ENCODE data around the gene TEAD2. TPM values are rescaled to one million over a fixed set of nuclear protein-coding genes. Genes with fewer than 3 reads are reported as not detected.
A peak's percentile ranks its signal among the peaks of the same experiment; 100 is the strongest.
"Not testable (repeated sequence)": the region's sequence is repeated elsewhere in the genome, so short reads cannot be mapped to it uniquely, and the experiment has no call there.

TEAD2 gene
- total RNA-seq, 2 experiments from 2014 or later: not detected

- no peaks in the 10 kb centered on the region for H3K9me3 Mint-ChIP-seq
- H3K27ac Mint-ChIP-seq: peak overlapping the region; percentile 20
Measured at GRCh38 chr19:49391581-49392399, 29.6 kb upstream of the TEAD2 start.

GRCh38 chr19:49390929-49391359 is 28.7 kb upstream of the TEAD2 start:
- Mint-ChIP-seq H3K4me1 (peaks cover 16% of the 10 kb centered on the region), H3K9me3 (no peaks in the 10 kb centered on the region), H3K27me3 (peaks cover 7% of the 10 kb centered on the region), H3K27ac (no peak overlapping the region), H3K4me3 (no peak overlapping the region), H3K36me3 (no peaks in the 10 kb centered on the region)
- no peak for DNase-seq

More at GRCh38 chr19:49391581-49392399, 29.6 kb upstream of the TEAD2 start:
- peaks cover 7% of the 10 kb centered on the region for H3K27me3 Mint-ChIP-seq
- peaks cover 16% of the 10 kb centered on the region for H3K4me1 Mint-ChIP-seq
- DNase-seq: peak; percentile 78
- no peak overlapping the region for H3K4me3 Mint-ChIP-seq
- no peaks in the 10 kb centered on the region for H3K36me3 Mint-ChIP-seq

- Mint-ChIP-seq H3K27ac (no peak overlapping the region), H3K36me3 (no peaks in the 10 kb centered on the region), H3K9me3 (no peaks in the 10 kb centered on the region), H3K4me1 (peaks cover 16% of the 10 kb centered on the region), H3K27me3 (peaks cover 7% of the 10 kb centered on the region), H3K4me3 (no peak overlapping the region)
- no peak for DNase-seq
Measured at GRCh38 chr19:49390131-49390928, 28.1 kb upstream of the TEAD2 start.

GRCh38 chr19:49389406-49389805 is 27.2 kb upstream of the TEAD2 start:
- H3K27ac Mint-ChIP-seq: no peak overlapping the region
- H3K27me3 Mint-ChIP-seq: peaks cover 7% of the 10 kb centered on the region
- H3K4me3 Mint-ChIP-seq: no peak overlapping the region
- no peaks in the 10 kb centered on the region for H3K9me3 Mint-ChIP-seq
- H3K4me1 Mint-ChIP-seq: peaks cover 16% of the 10 kb centered on the region
- DNase-seq: no peak
- no peaks in the 10 kb centered on the region for H3K36me3 Mint-ChIP-seq

- H3K9me3 Mint-ChIP-seq: no peaks in the 10 kb centered on the region
Measured at GRCh38 chr19:49387936-49388372, 25.7 kb upstream of the TEAD2 start, which contains the start of gene KASH5. TSS of gene KASH5 (plus strand) at chr19:49388249. CDS start at chr19:49390884, 2,635 bp downstream.

GRCh38 chr19:49383599-49383998 is 21.4 kb upstream of the TEAD2 start:
- H3K4me1 Mint-ChIP-seq: peaks cover 3% of the 10 kb centered on the region
- no peak overlapping the region for H3K4me3 Mint-ChIP-seq
- H3K9me3 Mint-ChIP-seq: peaks cover 6% of the 10 kb centered on the region
- no peak overlapping the region for H3K27ac Mint-ChIP-seq
- H3K27me3 Mint-ChIP-seq: peaks cover 3% of the 10 kb centered on the region
- no peak for DNase-seq
- H3K36me3 Mint-ChIP-seq: peaks cover 5% of the 10 kb centered on the region

More at GRCh38 chr19:49387936-49388372, 25.7 kb upstream of the TEAD2 start, which contains the start of gene KASH5:
- peak within 1 kb of the TSS; percentile 78 for H3K27ac Mint-ChIP-seq
- no peaks in the 10 kb centered on the region for H3K36me3 Mint-ChIP-seq
- peaks cover 7% of the 10 kb centered on the region for H3K27me3 Mint-ChIP-seq
- DNase-seq: peak; percentile 86
- peaks cover 16% of the 10 kb centered on the region for H3K4me1 Mint-ChIP-seq
- peak within 1 kb of the TSS; percentile 47 for H3K4me3 Mint-ChIP-seq

- Mint-ChIP-seq H3K4me3 (no peak overlapping the region), H3K4me1 (no peaks in the 10 kb centered on the region), H3K36me3 (peaks cover 5% of the 10 kb centered on the region), H3K27ac (no peak overlapping the region), H3K27me3 (no peaks in the 10 kb centered on the region), H3K9me3 (peaks cover 6% of the 10 kb centered on the region)
- DNase-seq: no peak
Measured at GRCh38 chr19:49382639-49383038, 20.4 kb upstream of the TEAD2 start.

- no peak overlapping the region for H3K4me3 Mint-ChIP-seq
- H3K27ac Mint-ChIP-seq: no peak overlapping the region
- H3K9me3 Mint-ChIP-seq: peaks cover 6% of the 10 kb centered on the region
- no peak for DNase-seq
- no peaks in the 10 kb centered on the region for H3K4me1 Mint-ChIP-seq
- H3K27me3 Mint-ChIP-seq: peaks cover 4% of the 10 kb centered on the region
- peaks cover 5% of the 10 kb centered on the region for H3K36me3 Mint-ChIP-seq
Measured at GRCh38 chr19:49380391-49380790, 18.2 kb upstream of the TEAD2 start.

- Mint-ChIP-seq H3K36me3 (peaks cover 5% of the 10 kb centered on the region), H3K27ac (no peak overlapping the region), H3K27me3 (peaks cover 4% of the 10 kb centered on the region)
Measured at GRCh38 chr19:49378512-49378911, 16.3 kb upstream of the TEAD2 start.

GRCh38 chr19:49374665-49375434 is 12.6 kb upstream of the TEAD2 start:
- DNase-seq: no peak
- Mint-ChIP-seq H3K4me3 (no peak overlapping the region), H3K9me3 (no peaks in the 10 kb centered on the region), H3K4me1 (no peaks in the 10 kb centered on the region), H3K27me3 (peaks cover 4% of the 10 kb centered on the region), H3K36me3 (no peaks in the 10 kb centered on the region), H3K27ac (no peak overlapping the region)

More at GRCh38 chr19:49378512-49378911, 16.3 kb upstream of the TEAD2 start:
- peaks cover 6% of the 10 kb centered on the region for H3K9me3 Mint-ChIP-seq
- no peaks in the 10 kb centered on the region for H3K4me1 Mint-ChIP-seq
- H3K4me3 Mint-ChIP-seq: no peak overlapping the region
- DNase-seq: no peak

GRCh38 chr19:49373174-49373573 is 11.0 kb upstream of the TEAD2 start:
- H3K27me3 Mint-ChIP-seq, H3K9me3 Mint-ChIP-seq, H3K27ac Mint-ChIP-seq, H3K4me1 Mint-ChIP-seq, H3K4me3 Mint-ChIP-seq, DNase-seq, H3K36me3 Mint-ChIP-seq: not testable (repeated sequence)

- H3K27ac Mint-ChIP-seq: no peak overlapping the region
- peaks cover 3% of the 10 kb centered on the region for H3K36me3 Mint-ChIP-seq
- no peak for DNase-seq
- no peaks in the 10 kb centered on the region for H3K4me1 Mint-ChIP-seq
- peaks cover 8% of the 10 kb centered on the region for H3K27me3 Mint-ChIP-seq
- H3K9me3 Mint-ChIP-seq: no peaks in the 10 kb centered on the region
- no peak overlapping the region for H3K4me3 Mint-ChIP-seq
Measured at GRCh38 chr19:49371184-49371583, 9.0 kb upstream of the TEAD2 start.

GRCh38 chr19:49368711-49369358 is 6.6 kb upstream of the TEAD2 start:
- Mint-ChIP-seq H3K27ac (no peak overlapping the region), H3K9me3 (no peaks in the 10 kb centered on the region), H3K36me3 (peaks cover 3% of the 10 kb centered on the region), H3K4me3 (no peak overlapping the region), H3K27me3 (peaks cover 7% of the 10 kb centered on the region), H3K4me1 (peaks cover 2% of the 10 kb centered on the region)
- DNase-seq: no peak

GRCh38 chr19:49366110-49366509 is 3.9 kb upstream of the TEAD2 start:
- DNase-seq: no peak
- H3K9me3 Mint-ChIP-seq: no peaks in the 10 kb centered on the region
- peaks cover 5% of the 10 kb centered on the region for H3K4me1 Mint-ChIP-seq
- peaks cover 7% of the 10 kb centered on the region for H3K27me3 Mint-ChIP-seq
- H3K36me3 Mint-ChIP-seq: peaks cover 3% of the 10 kb centered on the region
- H3K4me3 Mint-ChIP-seq: no peak overlapping the region
- H3K27ac Mint-ChIP-seq: no peak overlapping the region

Data from activated naive CD8-positive, alpha-beta T cell treated with anti-CD3 and anti-CD28 coated beads for 36 hours (primary cell).